Heart right ventricle (tissue), 16 donors: ENCODE data around the gene MAPK7. TPM values are rescaled to one million over a fixed set of nuclear protein-coding genes. Genes with fewer than 3 reads are reported as not detected.

Source experiments
- ATAC-seq, 8 donors: fragments of 200-7000 bp; cut with Tn5 transposase; one replicate each; pipeline ENCODE4 v1.9.1; 2020; ENCODE audit warnings: mild to moderate bottlenecking in 8 of 8, moderate library complexity in 8 of 8, moderate number of reproducible peaks in 1 of 8
- DNase-seq, 2 donors: peaks; one replicate each; pipeline ENCODE4 v3.0.0-alpha.2; 2020
- H3K27ac ChIP-seq, 10 donors: fragments of 200-600 bp; sonication (generic) in 2 of 10; one replicate each; pipeline versions ENCODE4 v1.5.0 to v1.8.0; 2020 to 2022; ENCODE audit warnings: mild to moderate bottlenecking in 3 of 10
- H3K27me3 ChIP-seq, 7 donors: fragments of 200-600 bp; one replicate each; pipeline ENCODE4 v1.8.0; 2021 to 2022; ENCODE audit warnings: mild to moderate bottlenecking in 2 of 7
- H3K36me3 ChIP-seq, 9 donors: fragments of 200-600 bp; sonication (generic) in 1 of 9; one replicate each; pipeline versions ENCODE4 v1.5.0 to v1.8.0; 2020 to 2022; ENCODE audit warnings: mild to moderate bottlenecking in 2 of 9
- H3K4me1 ChIP-seq, 9 donors: fragments of 200-600 bp; sonication (generic) in 1 of 9; one replicate each; pipeline versions ENCODE4 v1.5.0 to v1.8.0; 2020 to 2022; ENCODE audit warnings: mild to moderate bottlenecking in 4 of 9
- H3K4me3 ChIP-seq, 10 donors: fragments of 200-600 bp; sonication (generic) in 2 of 10; one replicate each; pipeline versions ENCODE4 v1.5.0 to v1.8.0; 2020 to 2022; ENCODE audit warnings: mild to moderate bottlenecking in 7 of 10, moderate library complexity in 2 of 10
- H3K9me3 ChIP-seq, 11 donors: fragments of 200-600 bp in 10 of 11; sonication (generic) in 2 of 11; one replicate each; pipeline versions ENCODE4 v1.5.0 to v1.8.0; 2013 to 2022; ENCODE audit warnings: mild to moderate bottlenecking in 2 of 11, control low read depth in 1 of 11, moderate library complexity in 1 of 11
- WGBS, 2 donors: extraction: QIAGEN DNeasy Blood & Tissue Kit; methylation state at CpG; one replicate each; pipeline ENCODE4 v1.1.7; 2013; ENCODE audit warnings: inconsistent platforms in 1 of 2; 5-methylcytosine and 5-hydroxymethylcytosine counted together
- intact Hi-C, 10 donors: fragments of 100-400 bp; cut with DNase I; formaldehyde crosslinking; loops; one replicate each; pipeline versions ENCODE4 v1.11.1 to v1.14.2; 2022
- long read RNA-seq, 3 donors: library from polyadenylated mRNA; unstranded; transcript quantifications; one replicate each; pipeline ENCODE4 v2.0.0, GENCODE V29; 2020 to 2021
- polyA plus RNA-seq, 2 donors: library from polyadenylated mRNA; stranded (reverse); fragments of 200-250 nt; gene quantifications; one replicate each; pipeline ENCODE4 v1.2.3, GENCODE V29; 2013
- total RNA-seq, 10 donors: library from RNA; stranded (reverse); fragmentation: NEBNext Ultra II Directional in 3 of 10; extraction: Animal tissue kit (Norgen Biotek cat#: 25700) in 3 of 10; gene quantifications; one replicate each; pipeline versions ENCODE4 v1.2.1 to v1.2.4, GENCODE V29; 2021 to 2023
- TF ChIP-seq, protein P1 (sequence below), 9 donors: fragments of 200-600 bp; sonication (generic) in 2 of 9; IDR thresholded peaks; one replicate each; pipeline versions ENCODE4 v1.5.0 to v1.8.0; 2021 to 2022; ENCODE audit warnings: antibody characterized with exemption in 9 of 9, mild to moderate bottlenecking in 5 of 9, moderate library complexity in 1 of 9
- donor health status: Arrhythmogenic right ventricular cardiomyopathy.
- donor health status: ischemic (EF 13 %, LVEDD 7.1; RV severe dilation, severe dysfunction).
- donor health status: healthy with polysubstance abuse.
- donor health status: DM: no; HTN: yes; CAD: no.
- donor health status: DM: no; HTN: no; CAD: no.
- donor health status: ischemic (EF 25% LVEDD 6.9; RV normal size, moderate dysfunction).
- donor health status: ischemic (EF 25% LVEDD 5.7; RV mildly dilated, moderate dysfunction).
- donor health status: healthy.
- donor health status: DM: yes; HTN: yes; CAD: no.
- donor health status: Ischemic cardiomyopathy.
- donor health status: ischemic (EF 35%, LVEDD 5.7; RV mildly dilated, moderate dysfunction).
- donor health status: nonischemic (EF 11% LVEDD 7.7; RV severe dilation, severe dysfunction).
- donor health status: DM: yes; HTN: yes; CAD: no.
- donor health status: PGD.
- donor health status: ischemic (EF 29% LVEDD 5.4; RV normal size, mild dysfunction).
- donor health status: nonischemic (EF 23%, LVEDD 6.1; RV moderate dilation, normal function).

The MAPK7 gene
- 10 to 100 TPM in 6 of 10 donors, 1 to 10 TPM in 4; 7.3 to 16.6 (median 11.4) TPM for total RNA-seq
- polyA plus RNA-seq: 10 to 100 TPM in 1 of 2 donors, 1 to 10 TPM in 1; 9.1 to 12.3 TPM
- long read RNA-seq, donor 1, full-length matches to known transcripts: 4 of 7 reads
- long read RNA-seq, donor 1, partial matches to known transcripts: 0 of 7 reads
- long read RNA-seq, donor 1, other reads (novel, unspliced or antisense): 3 of 7 reads
- long read RNA-seq, donor 2, partial matches to known transcripts: 0 of 2 reads
- long read RNA-seq, donor 2, other reads (novel, unspliced or antisense): 2 of 2 reads
- long read RNA-seq, donor 3, partial matches to known transcripts: 0 of 4 reads
- long read RNA-seq, donor 3, other reads (novel, unspliced or antisense): 3 of 4 reads

DNA sequence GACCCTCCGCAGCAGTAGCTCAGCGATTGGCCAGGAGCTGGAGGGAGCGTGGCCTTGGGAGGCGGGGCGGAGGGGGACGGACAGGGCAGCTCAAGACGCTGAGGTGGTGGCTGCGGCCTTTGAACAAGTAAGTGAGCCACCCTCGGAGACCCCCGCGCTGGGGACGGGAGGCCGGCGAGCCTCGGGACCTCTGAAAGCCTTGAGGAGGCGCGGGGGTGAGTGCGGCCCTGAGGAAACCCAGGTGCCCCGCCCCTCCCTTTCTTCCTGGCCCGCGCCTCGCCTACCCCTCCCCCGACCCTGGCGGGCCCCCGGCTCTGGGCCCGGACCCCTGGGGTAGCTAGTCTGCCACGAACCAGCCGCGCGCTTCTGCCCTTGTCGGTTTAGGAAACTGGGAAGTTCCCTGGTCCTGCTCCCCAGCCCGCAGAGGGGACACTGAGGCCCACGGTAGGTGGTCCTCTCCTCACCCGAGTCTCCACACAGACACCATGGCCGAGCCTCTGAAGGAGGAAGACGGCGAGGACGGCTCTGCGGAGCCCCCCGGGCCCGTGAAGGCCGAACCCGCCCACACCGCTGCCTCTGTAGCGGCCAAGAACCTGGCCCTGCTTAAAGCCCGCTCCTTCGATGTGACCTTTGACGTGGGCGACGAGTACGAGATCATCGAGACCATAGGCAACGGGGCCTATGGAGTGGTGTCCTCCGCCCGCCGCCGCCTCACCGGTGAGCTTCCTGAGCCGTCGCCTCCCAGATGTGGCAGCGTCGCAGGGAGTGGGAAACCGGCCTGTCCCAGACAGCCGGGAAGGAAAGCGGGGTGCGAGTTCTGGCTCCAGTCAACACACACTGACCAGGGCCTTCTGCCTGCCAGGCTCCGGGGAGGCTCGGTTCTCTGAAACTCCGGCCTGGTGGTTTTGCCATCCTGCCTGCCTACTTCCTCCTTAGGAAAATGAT, at the start of gene MAPK7:
TSS of gene MAPK7 (plus strand) at position 83 of the 945 bp plus-strand sequence. CDS start at position 486, 403 bp downstream.
- no peaks in the 10 kb centered on the region for H3K27me3 ChIP-seq
- DNase-seq (peak in 1 of 2 donors; percentile 30), ATAC-seq (peak in 6 of 8 donors; percentile 1 to 28 (median 4))
- no peaks in the 10 kb centered on the region for H3K9me3 ChIP-seq
- TF ChIP-seq, protein P1, sequence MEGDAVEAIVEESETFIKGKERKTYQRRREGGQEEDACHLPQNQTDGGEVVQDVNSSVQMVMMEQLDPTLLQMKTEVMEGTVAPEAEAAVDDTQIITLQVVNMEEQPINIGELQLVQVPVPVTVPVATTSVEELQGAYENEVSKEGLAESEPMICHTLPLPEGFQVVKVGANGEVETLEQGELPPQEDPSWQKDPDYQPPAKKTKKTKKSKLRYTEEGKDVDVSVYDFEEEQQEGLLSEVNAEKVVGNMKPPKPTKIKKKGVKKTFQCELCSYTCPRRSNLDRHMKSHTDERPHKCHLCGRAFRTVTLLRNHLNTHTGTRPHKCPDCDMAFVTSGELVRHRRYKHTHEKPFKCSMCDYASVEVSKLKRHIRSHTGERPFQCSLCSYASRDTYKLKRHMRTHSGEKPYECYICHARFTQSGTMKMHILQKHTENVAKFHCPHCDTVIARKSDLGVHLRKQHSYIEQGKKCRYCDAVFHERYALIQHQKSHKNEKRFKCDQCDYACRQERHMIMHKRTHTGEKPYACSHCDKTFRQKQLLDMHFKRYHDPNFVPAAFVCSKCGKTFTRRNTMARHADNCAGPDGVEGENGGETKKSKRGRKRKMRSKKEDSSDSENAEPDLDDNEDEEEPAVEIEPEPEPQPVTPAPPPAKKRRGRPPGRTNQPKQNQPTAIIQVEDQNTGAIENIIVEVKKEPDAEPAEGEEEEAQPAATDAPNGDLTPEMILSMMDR (IDR thresholded peaks at IDR 0.05): no peak
- intact Hi-C loops: loop anchor here in 2 of 10 donors (5.0 kb wide), 1 partner anchor 69 kb away; no protein-coding TSS in a partner anchor
- peaks cover 0 to 52% (median 25%) of the 10 kb centered on the region in 9 donors for H3K36me3 ChIP-seq
- H3K27ac ChIP-seq: peak within 1 kb of the TSS; percentile 80 to 98 (median 94)
- peaks cover 3 to 40% (median 22%) of the 10 kb centered on the region in 9 donors for H3K4me1 ChIP-seq
- H3K4me3 ChIP-seq: peak within 1 kb of the TSS; percentile 61 to 96 (median 88)
- 4 to 5% methylated on average over 52 to 69 of the region's 69 CpGs for WGBS, 2 donors

DNA sequence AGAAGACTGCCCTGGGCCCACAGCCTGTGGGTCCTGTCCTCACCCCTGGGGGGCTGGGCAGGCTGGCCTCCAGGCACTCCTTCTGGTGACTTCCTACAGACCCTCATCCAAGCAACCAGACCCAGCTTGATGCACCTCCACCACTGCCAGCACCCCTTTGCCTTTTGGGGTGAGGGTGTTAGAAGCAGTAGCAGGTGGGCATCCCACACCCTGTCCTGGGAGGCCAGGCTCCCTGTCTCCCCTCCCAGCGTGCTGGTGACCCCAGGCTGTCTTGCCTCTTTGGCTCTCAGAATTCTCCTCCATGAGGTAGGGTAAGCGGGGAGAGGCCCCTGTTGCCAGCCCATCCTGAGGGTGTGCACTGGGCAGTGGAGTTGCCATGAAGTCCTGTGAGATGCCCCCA, 49.2 kb upstream of the MAPK7 start:
- peaks cover 0 to 13% (median 0%) of the 10 kb centered on the region in 11 donors for H3K9me3 ChIP-seq
- peaks cover 0 to 11% (median 3%) of the 10 kb centered on the region in 9 donors for H3K4me1 ChIP-seq
- H3K4me3 ChIP-seq: no peak overlapping the region
- peaks cover 0 to 79% (median 7%) of the 10 kb centered on the region in 9 donors for H3K36me3 ChIP-seq
- ATAC-seq (no peak), DNase-seq (no peak)
- 96 to 100% methylated on average over 2 of the region's 2 CpGs for WGBS, 2 donors
- intact Hi-C loops: no loop called here
- TF ChIP-seq, protein P1 (IDR thresholded peaks at IDR 0.05): no peak
- peaks cover 0 to 12% (median 0%) of the 10 kb centered on the region in 7 donors for H3K27me3 ChIP-seq
- no peak overlapping the region for H3K27ac ChIP-seq

DNA sequence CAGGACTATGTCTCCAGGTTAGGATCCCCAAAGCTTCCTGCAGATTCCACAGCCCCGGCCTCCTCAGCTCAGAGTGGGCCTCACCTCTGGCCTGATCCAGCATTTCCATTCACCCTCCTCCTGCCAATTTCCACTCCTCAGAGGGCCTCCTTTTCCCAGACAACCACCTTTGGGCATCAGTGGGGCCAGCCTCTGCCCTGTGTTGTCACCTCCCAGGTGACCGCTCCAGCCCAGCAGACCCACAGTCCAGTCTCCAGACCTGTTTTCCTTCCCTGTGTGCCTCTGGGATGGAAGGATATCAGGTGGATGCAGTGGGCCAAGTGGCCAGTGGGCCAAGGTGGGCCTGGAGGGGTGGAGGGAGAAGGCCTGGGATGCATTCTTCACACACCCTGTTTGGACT, 48.5 kb upstream of the MAPK7 start:
- intact Hi-C loops: no loop called here
- no peak for ATAC-seq
- 89 to 97% methylated on average over 2 of the region's 2 CpGs for WGBS, 2 donors
- no peak for DNase-seq
- Histone ChIP-seq H3K27me3 (peaks cover 0 to 8% (median 0%) of the 10 kb centered on the region in 7 donors), H3K36me3 (peaks cover 0 to 79% (median 7%) of the 10 kb centered on the region in 9 donors), H3K4me1 (peaks cover 0 to 11% (median 3%) of the 10 kb centered on the region in 9 donors), H3K4me3 (no peak overlapping the region), H3K9me3 (peaks cover 0 to 13% (median 0%) of the 10 kb centered on the region in 11 donors), H3K27ac (no peak overlapping the region)
- TF ChIP-seq, protein P1 (IDR thresholded peaks at IDR 0.05): no peak

DNA sequence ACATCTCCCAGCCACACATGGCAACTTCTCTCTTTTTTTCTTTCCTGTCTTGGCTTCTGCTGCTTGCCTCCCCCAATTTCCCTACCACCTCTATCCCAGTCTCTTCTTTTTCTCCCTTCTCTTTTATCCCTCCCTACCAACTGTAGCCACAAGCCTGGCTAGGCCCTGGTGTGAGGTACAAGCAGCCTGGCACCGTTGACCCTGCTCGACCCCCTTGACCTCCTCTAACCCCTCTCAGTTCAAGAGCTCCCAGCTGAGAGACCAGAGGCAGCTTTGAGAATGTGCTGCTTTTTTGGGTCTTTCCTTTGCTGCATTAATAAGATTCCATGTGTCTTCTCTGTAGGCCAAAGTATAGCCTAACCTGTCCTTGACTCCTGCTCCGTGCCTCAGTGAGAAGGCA, 48.0 kb upstream of the MAPK7 start:
- DNase-seq (no peak), ATAC-seq (no peak)
- TF ChIP-seq, protein P1 (IDR thresholded peaks at IDR 0.05): no peak
- intact Hi-C loops: no loop called here
- Histone ChIP-seq H3K9me3 (peaks cover 0 to 10% (median 0%) of the 10 kb centered on the region in 11 donors), H3K27ac (no peak overlapping the region), H3K4me1 (peaks cover 0 to 11% (median 3%) of the 10 kb centered on the region in 9 donors), H3K27me3 (peaks cover 0 to 7% (median 0%) of the 10 kb centered on the region in 7 donors), H3K4me3 (no peak overlapping the region), H3K36me3 (peaks cover 0 to 81% (median 7%) of the 10 kb centered on the region in 9 donors)
- 79 to 83% methylated on average over 3 of the region's 3 CpGs for WGBS, 2 donors
